Hematopoietic multipotent progenitor cell (in vitro differentiated cells): ENCODE results near the gene IGSF22. TPM values are rescaled to one million over a fixed set of nuclear protein-coding genes. Genes with fewer than 3 reads are reported as not detected.

Source experiments
- DNase-seq, 3 donors: peaks; one replicate each; pipeline ENCODE4 v3.0.0-alpha.2; 2011 to 2015; ENCODE audit warnings: low read depth in 2 of 3, low spot score in 2 of 3
- total RNA-seq: library from RNA; depleted of rRNA; stranded (reverse); fragments of >200 nt; gene quantifications from one replicate; pipeline ENCODE4 v1.2.3, GENCODE V29; 2012

The IGSF22 gene
- total RNA-seq, 1 donor = 0.54 TPM

GRCh38 chr11:18715476-18715875, 10.5 kb downstream of the IGSF22 start:
- DNase-seq = no peak

- DNase-seq = no peak
Observed at GRCh38 chr11:18714443-18714780, 11.6 kb downstream of the IGSF22 start.

- no peak for DNase-seq
Observed at GRCh38 chr11:18713646-18714442, 12.1 kb downstream of the IGSF22 start.

GRCh38 chr11:18710545-18710944, 15.4 kb downstream of the IGSF22 start:
- no peak for DNase-seq

- no peak for DNase-seq
Observed at GRCh38 chr11:18709414-18709813, 16.6 kb downstream of the IGSF22 start.

- DNase-seq = no peak
Observed at GRCh38 chr11:18707811-18708340, 18.1 kb downstream of the IGSF22 start.

- peak in 2 of 3 donors; percentile 54 to 55 for DNase-seq
Observed at GRCh38 chr11:18706330-18707243, 19.4 kb downstream of the IGSF22 start.

GRCh38 chr11:18705651-18706281, 20.2 kb downstream of the IGSF22 start:
- DNase-seq = peak in 1 of 3 donors; percentile 32

GRCh38 chr11:18704698-18705097, 21.3 kb downstream of the IGSF22 start:
- DNase-seq = no peak

- no peak for DNase-seq
Observed at GRCh38 chr11:18704045-18704645, 21.8 kb downstream of the IGSF22 start.

GRCh38 chr11:18703001-18703763, 22.8 kb downstream of the IGSF22 start:
- DNase-seq = no peak

- no peak for DNase-seq
Observed at GRCh38 chr11:18701614-18702216, 24.3 kb downstream of the IGSF22 start.

- DNase-seq = no peak
Observed at GRCh38 chr11:18700872-18701271, 25.1 kb downstream of the IGSF22 start.

- no peak for DNase-seq
Observed at GRCh38 chr11:18700375-18700774, 25.6 kb downstream of the IGSF22 start.

- DNase-seq = no peak
Observed at GRCh38 chr11:18699848-18700261, 26.1 kb downstream of the IGSF22 start.

GRCh38 chr11:18699269-18699596, 26.8 kb downstream of the IGSF22 start:
- no peak for DNase-seq

GRCh38 chr11:18698341-18699268, 27.4 kb downstream of the IGSF22 start, which contains the start of gene TMEM86A:
Gene TMEM86A, plus strand, starts transcription at chr11:18698779. Its CDS starts 108 bp downstream, at chr11:18698887.
- peak; percentile 74 to 88 (median 83) for DNase-seq

- DNase-seq = no peak
Observed at GRCh38 chr11:18697576-18697975, 28.4 kb downstream of the IGSF22 start.
